ENCODE measurements around the gene REXO2.

GRCh38 chr11:114396916-114397315 lies 42.4 kb upstream of the REXO2 start:
- TF ChIP-seq EP300 (IDR thresholded peaks at IDR 0.05) (no peak), POLR2AphosphoS5 (IDR thresholded peaks at IDR 0.05) (no peak), CTCF (IDR thresholded peaks at IDR 0.05) (no peak)

Data from gastroesophageal sphincter (tissue), 3 donors.